Forelimb muscle (tissue), 1 donor: ENCODE results near the gene TPRN. TPM values are rescaled to one million over a fixed set of nuclear protein-coding genes. Genes with fewer than 3 reads are reported as not detected.

ENCODE experiments used
- DNase-seq: peaks from one replicate; pipeline ENCODE4 v3.0.0-alpha.2; 2013; ENCODE audit warnings: low read depth
- polyA plus RNA-seq: library from polyadenylated mRNA; unstranded; fragments of 120-200 nt; gene quantifications from one replicate; pipeline ENCODE4 v1.2.1, GENCODE V29; 2013; ENCODE audit not compliant: insufficient read length

Gene TPRN
- polyA plus RNA-seq, 1 donor: 10.9 TPM

- no peak for DNase-seq
Measured at GRCh38 chr9:137225699-137226331, 25.3 kb upstream of the TPRN start.

- no peak for DNase-seq
Measured at GRCh38 chr9:137224830-137225694, 24.5 kb upstream of the TPRN start, which contains the start of gene CYSRT1. Gene CYSRT1, plus strand, starts transcription at chr9:137225174. Its CDS starts 448 bp downstream, at chr9:137225622.

GRCh38 chr9:137223078-137223970, 22.8 kb upstream of the TPRN start:
- DNase-seq: peak; percentile 93

GRCh38 chr9:137222190-137223077, 21.9 kb upstream of the TPRN start, which contains the start of gene RNF208:
Gene RNF208, minus strand, starts transcription at chr9:137222240. Its CDS starts 1,028 bp downstream, at chr9:137221212.
- no peak for DNase-seq

- DNase-seq: no peak
Measured at GRCh38 chr9:137221506-137222111, 21.1 kb upstream of the TPRN start.

- no peak for DNase-seq
Measured at GRCh38 chr9:137221095-137221505, 20.6 kb upstream of the TPRN start.

GRCh38 chr9:137220317-137221094, 20.0 kb upstream of the TPRN start:
- DNase-seq: no peak

- DNase-seq: no peak
Measured at GRCh38 chr9:137219757-137220316, 19.3 kb upstream of the TPRN start.

- DNase-seq: no peak
Measured at GRCh38 chr9:137218754-137219271, 18.3 kb upstream of the TPRN start.

- DNase-seq: no peak
Measured at GRCh38 chr9:137218212-137218753, 17.7 kb upstream of the TPRN start.

GRCh38 chr9:137217276-137218211, 17.0 kb upstream of the TPRN start:
- no peak for DNase-seq

GRCh38 chr9:137216188-137216965, 15.8 kb upstream of the TPRN start:
- no peak for DNase-seq

- DNase-seq: no peak
Measured at GRCh38 chr9:137215196-137215986, 14.8 kb upstream of the TPRN start.

- no peak for DNase-seq
Measured at GRCh38 chr9:137214620-137215019, 14.1 kb upstream of the TPRN start.

GRCh38 chr9:137213160-137214060, 12.9 kb upstream of the TPRN start:
- DNase-seq: no peak
